ENCODE data around the gene CDHR5.
"Not testable (repeated sequence)": the region's sequence is repeated elsewhere in the genome, so short reads cannot be mapped to it uniquely, and the experiment has no call there.

CDHR5 gene, protein sequence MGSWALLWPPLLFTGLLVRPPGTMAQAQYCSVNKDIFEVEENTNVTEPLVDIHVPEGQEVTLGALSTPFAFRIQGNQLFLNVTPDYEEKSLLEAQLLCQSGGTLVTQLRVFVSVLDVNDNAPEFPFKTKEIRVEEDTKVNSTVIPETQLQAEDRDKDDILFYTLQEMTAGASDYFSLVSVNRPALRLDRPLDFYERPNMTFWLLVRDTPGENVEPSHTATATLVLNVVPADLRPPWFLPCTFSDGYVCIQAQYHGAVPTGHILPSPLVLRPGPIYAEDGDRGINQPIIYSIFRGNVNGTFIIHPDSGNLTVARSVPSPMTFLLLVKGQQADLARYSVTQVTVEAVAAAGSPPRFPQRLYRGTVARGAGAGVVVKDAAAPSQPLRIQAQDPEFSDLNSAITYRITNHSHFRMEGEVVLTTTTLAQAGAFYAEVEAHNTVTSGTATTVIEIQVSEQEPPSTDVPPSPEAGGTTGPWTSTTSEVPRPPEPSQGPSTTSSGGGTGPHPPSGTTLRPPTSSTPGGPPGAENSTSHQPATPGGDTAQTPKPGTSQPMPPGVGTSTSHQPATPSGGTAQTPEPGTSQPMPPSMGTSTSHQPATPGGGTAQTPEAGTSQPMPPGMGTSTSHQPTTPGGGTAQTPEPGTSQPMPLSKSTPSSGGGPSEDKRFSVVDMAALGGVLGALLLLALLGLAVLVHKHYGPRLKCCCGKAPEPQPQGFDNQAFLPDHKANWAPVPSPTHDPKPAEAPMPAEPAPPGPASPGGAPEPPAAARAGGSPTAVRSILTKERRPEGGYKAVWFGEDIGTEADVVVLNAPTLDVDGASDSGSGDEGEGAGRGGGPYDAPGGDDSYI

DNA sequence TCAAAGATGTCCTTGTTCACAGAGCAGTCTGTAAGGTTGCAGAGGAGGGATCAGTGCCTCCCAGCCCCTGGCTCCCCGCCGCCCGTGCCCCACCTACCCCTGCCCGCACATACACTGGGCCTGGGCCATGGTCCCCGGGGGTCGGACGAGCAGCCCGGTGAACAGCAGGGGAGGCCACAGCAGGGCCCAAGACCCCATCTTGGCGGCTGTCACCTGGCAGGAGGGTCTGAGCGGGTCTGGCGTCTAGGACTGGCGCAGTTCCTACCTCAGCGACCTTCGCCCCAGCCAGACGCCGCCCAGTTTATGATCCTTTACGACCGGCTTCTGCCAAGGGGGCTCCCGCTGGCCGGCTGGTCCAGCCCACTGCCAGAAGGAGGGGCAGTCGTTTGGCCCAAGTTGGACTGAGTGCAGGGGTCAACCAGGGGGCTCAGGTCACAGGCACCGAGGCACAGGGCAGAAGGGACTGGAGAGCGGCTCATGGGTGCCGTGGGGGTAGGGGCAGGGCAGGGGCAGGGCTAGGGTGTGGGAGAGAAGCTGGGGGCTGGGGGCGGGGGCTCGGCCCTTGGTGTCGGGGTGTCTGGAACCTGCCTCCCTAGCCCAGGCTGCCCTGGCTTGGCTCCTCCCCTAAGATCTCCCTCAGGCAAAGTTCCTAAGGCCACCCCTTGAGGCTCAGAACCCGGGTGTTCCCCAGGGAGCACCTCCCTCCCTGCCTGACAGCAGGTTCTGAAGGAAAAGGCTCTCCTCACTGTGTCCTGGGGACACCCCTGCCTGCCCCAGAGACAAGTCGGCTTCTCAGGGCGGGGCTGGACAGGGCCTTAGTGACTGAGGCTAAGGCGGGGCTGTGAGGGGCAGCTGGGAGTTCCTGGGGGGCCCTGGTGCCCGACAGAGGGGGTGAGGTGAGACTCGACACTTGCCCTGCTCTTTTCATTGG lies at the start of gene CDHR5:
Gene CDHR5, minus strand, starts transcription at position 251 of the 931 bp plus-strand sequence. Its CDS starts 53 bp downstream, at position 198.
- DNase-seq (ENCODE audit: low read depth) = no peak

DNA sequence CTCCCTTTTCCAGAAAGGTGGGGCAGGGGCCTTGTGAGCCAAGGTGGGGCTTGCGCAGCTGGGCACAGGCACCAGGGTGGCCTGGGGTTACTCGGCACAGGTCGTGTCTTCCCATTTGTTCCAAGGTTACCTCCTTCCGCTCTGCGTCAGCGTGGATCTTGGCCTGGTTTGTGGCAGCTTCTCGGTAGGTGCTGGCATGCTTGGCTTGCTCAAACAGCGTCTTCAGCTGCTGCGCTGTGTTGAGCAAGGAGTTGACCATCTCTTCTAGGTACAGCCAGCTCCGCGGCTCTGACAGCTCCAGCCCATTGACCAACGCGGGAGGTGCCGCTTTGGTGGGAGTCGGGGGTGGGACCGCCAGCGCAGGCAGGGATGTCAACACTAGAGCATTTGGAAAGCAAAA lies 49.7 kb upstream of the CDHR5 start:
- no peak for DNase-seq (ENCODE audit: low read depth)

DNA sequence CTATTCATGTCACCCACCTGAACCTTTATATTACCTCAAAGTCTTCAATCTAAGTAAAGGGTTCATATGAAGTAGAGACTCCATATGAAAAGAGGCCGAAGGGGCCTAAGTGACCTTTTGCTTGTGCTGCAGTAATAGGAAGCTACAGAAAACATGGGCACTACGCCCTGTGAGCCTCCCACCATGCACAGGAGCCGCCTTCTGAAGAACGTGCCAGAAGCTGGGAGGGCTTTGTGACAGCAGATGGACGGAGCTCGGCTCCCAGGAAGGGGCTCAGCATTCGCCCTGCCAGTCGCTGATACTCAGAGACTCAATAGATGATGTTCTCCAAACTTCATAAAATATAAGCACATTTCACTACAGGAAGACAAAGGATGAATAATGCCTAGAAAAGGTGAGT lies 49.1 kb upstream of the CDHR5 start:
- no peak for DNase-seq (ENCODE audit: low read depth)

DNA sequence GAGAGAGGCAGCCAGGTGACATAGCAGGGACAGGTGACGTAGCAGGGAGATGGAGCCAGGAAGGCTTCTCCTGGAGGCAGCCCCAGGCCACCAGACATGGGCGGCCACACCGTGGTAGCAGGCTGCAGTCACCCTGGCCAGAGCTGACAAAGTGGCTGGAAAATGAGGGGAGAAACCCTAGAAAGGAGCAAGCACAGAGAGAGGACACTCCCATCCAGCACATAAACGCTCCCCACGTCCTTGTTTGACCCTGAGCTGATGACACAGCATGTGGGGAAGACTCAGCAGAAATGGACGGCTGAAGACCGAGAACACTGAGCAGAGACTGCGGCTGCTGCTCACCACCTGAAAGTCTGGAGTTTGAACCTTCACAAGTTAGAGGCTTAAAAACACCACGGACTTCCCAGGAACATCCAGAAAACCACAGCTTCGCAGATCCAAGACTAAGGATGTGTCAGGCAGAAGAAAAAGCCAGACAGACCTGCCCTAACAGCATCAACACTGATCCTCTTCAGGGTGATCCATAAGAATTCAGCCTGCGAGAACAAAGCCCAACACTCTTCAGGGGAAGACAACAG lies 41.0 kb upstream of the CDHR5 start:
- no peak for DNase-seq (ENCODE audit: low read depth)

DNA sequence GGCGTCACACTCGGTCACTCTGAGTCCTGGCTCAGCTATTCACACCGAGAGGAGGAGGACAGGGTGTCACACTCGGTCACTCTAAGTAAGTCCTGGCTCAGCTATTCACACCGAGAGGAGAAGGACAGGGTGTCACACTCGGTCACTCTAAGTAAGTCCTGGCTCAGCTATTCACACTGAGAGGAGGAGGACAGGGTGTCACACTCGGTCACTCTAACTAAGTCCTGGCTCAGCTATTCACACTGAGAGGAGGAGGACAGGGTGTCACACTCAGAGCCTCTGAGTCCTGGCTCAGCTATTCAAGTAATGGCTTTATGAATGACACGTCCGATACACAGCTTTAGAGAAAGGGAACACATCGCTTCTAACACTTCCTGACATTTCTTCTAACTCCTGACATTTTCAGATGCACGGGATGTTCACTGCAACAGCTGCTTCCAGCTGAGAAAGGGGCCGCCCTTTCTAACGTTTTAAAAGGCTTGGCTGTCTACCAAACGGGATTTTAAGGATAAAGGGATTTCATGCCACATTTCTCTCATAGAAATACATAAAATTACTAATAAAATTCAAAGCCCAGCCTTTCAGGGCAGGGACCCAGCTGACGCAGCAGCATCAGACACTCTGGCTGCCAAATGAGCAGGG lies 40.4 kb upstream of the CDHR5 start:
- no peak for DNase-seq (ENCODE audit: low read depth)

DNA sequence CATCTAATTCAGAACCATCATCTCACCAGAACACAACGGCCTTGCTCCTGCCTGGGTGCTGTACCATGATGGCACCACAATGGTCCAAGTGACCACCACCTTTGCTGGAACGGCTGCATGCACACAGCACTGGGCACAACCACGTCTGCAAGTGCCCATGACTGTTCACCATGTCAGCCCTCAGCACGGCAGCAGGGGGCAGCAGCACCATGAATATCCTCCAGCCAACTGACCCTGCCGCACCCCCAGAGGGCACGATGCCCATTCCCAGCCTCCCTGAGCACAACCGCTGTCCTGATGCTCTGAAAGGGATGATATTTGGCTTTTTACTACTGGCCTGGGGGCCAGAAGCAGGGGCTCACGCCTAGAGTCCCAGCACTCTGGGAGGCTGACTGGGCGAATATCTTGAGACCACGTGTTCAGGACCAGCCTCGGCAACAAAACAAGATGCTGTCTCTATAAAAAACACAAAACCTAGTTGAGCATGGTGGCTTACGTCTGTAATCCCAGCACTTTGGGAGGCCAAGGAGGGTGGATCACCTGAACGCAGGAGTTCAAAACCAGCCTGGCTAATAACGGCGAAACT lies 38.0 kb upstream of the CDHR5 start:
- no peak for DNase-seq (ENCODE audit: low read depth)

DNA sequence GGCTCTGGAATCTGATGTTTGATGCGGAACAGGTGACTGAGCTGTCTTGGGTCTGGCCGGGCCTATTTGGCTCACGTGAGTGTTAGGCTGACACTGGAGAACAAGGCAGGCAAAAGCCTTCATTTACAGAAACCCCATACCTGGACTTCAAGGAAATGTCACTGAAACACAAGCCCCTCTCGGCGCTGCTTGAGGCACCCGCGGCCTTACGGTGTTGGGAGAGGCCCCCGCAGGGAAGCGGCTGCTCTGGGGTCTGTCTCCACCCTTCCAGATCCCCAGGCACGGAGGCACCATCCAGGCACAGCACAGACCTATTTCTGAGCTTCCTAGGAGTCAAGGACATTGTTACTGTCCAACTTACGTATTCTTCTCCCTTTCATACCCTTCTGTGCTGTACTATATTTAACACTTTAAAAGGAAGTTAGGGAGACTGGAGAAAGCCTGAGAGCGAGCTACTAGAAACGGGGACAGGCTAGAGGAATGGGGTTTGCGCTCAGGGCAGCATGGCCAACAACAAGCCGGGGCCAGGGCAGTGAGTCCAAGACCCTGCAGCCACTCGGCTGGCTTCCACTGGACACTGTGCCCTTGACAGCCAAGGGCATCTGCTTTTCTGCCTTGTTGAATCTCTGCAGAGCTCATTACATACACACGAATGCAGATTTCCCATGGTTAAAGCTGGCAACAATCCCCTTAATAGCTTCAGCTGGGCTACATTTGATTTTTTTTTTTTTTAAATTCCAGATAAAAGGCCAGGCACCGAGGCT lies 36.1 kb upstream of the CDHR5 start:
- no peak for DNase-seq (ENCODE audit: low read depth)

DNA sequence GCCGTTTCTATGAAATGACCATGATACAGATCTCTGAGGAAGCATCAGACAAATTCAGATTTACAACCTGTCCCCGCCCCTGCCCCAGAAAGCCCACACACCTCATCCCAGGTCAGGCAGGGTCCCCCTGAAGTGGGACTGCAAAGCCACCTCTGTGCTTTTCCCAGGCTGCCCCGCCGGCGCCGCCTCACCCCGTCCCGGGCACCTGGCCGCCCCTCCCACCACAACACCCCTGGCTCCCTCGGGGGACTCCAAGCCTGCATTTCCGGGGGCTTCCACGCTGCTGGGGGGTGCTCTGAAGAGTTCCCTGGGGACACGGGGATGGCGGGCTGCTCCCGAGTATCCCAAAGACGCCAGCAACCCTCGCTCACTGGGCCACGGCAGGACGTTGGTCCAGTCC lies 35.5 kb upstream of the CDHR5 start:
- no peak for DNase-seq (ENCODE audit: low read depth)

DNA sequence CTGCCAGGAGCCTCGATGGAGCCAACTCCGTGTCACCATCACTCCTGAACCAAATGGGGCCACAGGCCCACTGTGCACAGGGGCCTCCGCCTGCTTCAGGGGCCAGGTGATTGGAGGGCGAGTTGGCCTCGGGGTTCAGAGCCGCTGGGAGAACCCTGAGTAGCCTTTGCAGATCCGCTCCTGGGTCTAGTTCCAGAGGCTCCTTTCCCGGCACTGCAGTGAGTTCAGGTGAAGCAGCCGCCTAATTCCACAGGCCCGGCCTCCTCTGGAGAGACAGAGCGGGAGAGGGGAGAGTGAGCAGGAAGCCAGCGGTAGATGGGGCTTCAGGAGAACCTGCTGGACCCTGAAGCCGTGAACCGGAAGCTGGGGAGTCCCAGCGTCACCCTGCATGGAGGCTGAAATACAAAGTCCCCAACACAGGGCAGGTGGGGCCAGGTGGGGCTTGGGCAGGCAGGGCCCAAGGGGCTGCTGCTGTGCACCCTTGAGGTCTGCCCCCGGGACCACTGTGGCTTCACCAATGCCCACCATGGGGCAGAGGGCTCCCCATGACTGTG lies 34.9 kb upstream of the CDHR5 start:
- no peak for DNase-seq (ENCODE audit: low read depth)

DNA sequence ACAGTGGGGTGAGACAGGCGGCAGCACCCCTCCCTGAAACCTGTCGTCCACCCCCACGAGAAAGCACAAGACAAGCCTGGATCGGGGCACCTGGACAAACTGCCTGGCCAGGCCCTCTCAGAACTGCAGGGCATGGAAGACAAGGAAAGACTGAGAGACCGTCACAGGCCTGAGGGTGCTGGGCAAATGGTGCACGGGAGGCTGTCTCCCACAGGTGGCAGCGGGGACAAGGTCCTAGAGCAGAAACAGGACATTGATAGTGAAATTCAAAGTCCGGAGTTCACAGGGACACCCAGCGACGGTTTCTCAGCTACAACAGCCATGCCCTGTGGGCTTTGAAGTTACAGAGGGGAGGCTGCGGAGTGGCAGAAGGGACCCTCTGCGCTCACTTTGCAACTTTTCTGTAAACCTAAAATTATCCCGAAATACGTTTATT lies 33.0 kb upstream of the CDHR5 start:
- DNase-seq (ENCODE audit: low read depth) = no peak

DNA sequence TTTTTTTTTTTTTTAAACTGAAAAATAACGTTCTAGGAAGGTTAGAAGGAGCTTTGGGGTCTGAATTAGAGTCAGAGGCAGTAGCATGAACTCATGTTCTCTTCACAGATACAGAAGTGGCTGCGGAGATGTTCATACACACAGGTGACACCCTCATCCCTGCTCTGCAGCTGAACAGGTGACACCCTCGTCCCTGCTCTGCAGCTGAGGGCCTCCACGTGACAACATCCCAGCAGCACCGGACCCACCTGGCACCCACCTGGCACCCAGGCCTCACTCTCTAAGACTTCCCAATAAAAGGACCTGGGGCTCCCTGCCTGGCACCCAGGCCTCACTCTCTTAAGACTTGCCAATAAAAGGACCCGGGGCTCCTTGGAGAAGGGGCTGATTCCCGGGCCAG lies 32.1 kb upstream of the CDHR5 start:
- no peak for DNase-seq (ENCODE audit: low read depth)

DNA sequence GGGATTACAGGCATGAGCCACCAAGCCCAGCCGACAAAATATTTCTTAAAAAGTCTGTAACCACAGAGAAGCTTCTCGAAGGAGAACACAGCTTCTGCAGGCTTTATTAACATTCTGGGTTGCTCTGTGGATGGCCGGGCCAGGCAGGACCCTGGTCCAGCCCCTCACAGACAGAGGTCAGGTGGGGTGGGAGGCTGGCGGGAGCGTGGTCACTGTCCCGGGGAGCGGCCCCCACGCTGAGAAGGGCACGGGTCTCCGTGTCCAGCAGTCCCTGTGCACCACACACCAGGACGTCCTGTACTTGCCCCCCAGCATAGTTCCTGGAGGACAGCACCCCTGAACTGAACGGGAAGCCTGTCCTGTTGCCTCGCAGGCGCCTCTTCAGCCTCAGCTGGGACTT lies 31.7 kb upstream of the CDHR5 start:
- no peak for DNase-seq (ENCODE audit: low read depth)

DNA sequence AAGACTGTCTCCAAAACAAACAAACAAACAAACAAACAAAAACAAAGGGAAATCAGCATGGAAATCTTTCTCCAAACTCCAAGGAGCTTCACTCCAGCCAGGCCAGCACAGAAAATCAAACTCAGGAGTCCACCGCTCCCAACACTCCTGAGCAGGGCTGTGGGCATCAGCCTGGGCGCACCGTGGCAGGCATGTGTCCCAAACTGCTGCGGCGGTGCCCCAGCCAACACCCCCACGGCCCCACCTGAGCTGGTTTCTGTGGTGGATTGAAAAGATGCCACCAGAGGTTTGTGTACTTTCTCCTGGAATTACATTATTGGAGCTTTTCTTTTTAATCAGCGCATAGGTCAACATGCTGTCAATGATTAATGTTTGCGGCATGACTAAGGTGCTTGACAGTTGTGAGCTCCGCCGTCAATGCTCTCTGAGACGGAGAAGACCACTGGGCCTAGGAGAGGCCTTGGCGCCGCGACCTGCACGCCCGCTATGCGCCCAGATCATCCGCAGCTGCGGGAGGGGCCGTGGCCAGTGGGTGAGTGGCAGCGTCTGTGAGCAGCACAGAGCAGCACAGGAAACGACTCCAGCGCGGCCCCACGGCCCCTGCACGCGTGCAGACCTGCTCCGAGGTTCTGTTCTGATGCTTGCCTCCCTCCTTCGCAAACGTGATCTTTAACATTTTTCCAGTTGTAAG lies 30.4 kb upstream of the CDHR5 start:
- DNase-seq (ENCODE audit: low read depth) = no peak

DNA sequence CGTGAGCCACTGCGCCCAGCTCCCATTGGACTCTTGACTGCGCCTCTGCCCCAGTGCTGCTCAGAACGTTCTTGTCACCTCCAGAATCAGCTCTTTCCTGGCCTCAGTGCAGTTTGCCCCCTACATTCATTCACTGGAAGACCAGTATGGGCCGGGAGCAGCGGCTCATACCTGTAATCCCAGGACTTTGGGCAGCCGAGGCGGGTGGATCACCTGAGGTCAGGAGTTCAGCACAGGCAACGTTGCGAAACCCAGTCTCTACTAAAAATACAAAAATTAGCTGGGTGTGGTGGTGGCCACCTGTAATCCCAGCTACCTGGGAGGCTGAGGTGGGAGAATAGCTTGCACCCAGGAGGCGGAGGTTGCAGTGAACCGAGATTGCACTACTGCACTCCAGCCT lies 29.7 kb upstream of the CDHR5 start:
- not testable (repeated sequence) for DNase-seq (ENCODE audit: low read depth)

DNA sequence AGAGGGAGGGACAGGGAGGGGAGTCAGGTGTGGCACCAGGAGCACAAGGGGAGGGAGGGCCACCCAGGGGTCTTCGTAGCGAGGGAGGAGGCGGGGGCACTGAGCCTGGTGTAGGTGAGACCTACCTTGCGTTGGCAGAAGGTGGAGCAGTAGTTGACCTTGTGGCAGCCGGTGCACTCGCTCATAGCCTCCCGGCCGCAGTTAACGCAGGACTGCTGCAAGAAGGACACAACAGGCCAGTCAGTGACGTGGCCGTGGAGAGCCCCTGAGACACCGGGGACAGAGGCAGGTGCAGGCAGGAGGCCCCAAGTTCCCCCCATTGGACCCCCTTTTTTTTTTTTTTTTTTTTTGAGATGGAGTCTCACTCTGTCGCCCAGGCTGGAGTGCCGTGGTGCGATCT lies 29.1 kb upstream of the CDHR5 start:
- no peak for DNase-seq (ENCODE audit: low read depth)

DNA sequence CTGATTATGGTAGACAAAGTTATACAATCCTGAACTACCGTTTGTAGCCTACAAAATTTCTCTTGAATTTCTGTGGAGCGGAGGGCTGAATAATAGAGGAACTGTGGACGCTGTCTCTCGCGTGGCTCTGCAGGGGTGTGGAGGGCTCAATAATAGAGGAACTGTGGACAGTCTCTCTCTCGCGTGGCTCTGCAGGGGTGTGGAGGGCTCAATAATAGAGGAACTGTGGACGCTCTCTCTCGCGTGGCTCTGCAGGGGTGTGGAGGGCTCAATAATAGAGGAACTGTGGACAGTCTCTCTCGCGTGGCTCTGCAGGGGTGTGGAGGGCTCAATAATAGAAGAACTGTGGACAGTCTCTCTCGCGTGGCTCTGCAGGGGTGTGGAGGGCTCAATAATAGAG lies 28.4 kb upstream of the CDHR5 start:
- DNase-seq (ENCODE audit: low read depth) = not testable (repeated sequence)

DNA sequence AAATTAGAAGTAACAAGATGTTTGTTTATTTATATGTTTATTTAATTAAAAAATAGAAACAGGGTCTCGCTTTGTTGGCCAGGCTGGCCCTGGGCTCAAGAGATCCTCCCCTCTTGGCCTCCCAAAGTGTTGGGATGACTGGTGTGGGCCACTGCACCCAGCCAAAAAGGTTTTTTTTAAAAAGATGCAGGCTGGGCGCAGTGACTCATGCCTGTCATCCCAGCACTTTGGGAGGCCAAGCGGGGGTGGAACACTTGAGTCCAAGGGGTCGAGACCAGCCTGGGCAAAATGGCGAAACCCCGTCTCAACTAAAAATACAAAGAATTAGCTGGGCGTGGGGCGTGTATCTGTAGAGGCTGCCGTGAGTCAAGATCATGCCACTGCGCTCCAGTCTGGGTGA lies 25.7 kb upstream of the CDHR5 start:
- DNase-seq (ENCODE audit: low read depth) = no peak

DNA sequence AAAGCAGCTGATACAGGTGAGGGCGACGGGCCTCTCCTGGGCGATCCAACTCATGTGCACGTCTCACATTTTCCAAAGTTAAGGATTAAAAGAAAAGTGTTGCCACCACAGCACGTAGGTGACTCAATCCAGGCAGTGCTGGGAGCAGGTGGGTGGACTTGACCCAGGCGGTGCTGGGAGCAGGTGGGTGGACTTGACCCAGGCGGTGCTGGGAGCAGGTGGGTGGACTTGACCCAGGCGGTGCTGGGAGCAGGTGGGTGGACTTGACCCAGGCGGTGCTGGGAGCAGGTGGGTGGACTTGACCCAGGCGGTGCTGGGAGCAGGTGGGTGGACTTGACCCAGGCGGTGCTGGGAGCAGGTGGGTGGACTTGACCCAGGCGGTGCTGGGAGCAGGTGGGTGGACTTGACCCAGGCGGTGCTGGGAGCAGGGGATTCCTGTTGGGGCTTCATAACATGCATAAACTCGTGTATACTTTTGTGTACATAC lies 23.0 kb upstream of the CDHR5 start:
- not testable (repeated sequence) for DNase-seq (ENCODE audit: low read depth)

DNA sequence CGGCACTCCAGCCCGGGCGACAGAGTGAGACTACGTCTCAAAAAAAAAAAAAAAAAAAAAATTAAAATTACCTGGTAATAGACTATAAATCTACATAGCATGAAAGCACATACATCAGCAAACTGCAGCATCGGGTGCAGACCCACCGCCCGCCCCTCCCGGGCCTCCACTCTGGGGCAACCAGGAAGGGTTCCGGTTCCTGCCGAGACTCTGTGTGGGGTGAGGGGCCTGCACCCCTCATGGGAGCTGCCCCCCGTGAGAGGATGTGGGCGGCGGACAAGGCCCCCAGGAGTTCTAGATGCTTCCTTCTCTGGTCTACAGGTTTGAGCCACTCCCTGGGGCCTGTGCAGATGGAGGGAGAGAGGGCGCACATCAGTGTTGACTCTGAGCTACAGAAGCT lies 21.5 kb upstream of the CDHR5 start:
- no peak for DNase-seq (ENCODE audit: low read depth)
